ENCODE data around the gene KLHDC4. TPM values are rescaled to one million over a fixed set of nuclear protein-coding genes. Genes with fewer than 3 reads are reported as not detected.

KLHDC4 gene
- total RNA-seq, 1 donor from 2014 or later: 29.8 TPM

DNA sequence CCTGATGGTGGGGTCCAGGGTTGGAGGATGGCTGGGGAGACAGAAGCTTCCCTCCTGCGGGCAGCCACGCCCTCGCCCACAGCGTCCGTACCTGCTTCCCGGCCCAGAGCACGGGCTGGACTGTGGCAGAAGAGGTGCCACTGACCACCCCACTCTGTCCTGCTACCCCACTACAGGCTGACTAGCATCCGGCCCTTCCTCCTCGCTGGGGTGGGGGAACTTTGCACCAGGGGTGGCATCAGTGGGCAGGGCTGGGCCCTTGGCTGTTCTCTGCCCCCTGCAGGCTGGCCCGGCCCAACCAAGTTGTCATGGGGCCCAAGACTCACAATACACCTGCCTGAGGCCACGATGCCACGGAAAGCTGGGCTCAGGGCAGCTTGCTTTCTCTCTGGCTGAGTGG lies 73.0 kb downstream of the KLHDC4 start:
- Mint-ChIP-seq H3K9me3 (ENCODE audit: unreplicated experiment) (no peaks in the 10 kb centered on the region), H3K4me1 (ENCODE audit: low read depth, unreplicated experiment) (no peaks in the 10 kb centered on the region), H3K27ac (ENCODE audit: unreplicated experiment) (no peak overlapping the region), H3K36me3 (ENCODE audit: low read depth, unreplicated experiment) (peaks cover 17% of the 10 kb centered on the region), H3K27me3 (ENCODE audit: low read depth, unreplicated experiment) (no peaks in the 10 kb centered on the region), H3K4me3 (ENCODE audit: unreplicated experiment) (no peak overlapping the region)
- Histone ChIP-seq H3K4me2 (ENCODE audit: low read length) (no peak overlapping the region), H3K9me3 (ENCODE audit: insufficient read depth, low read depth, low read length) (no peaks in the 10 kb centered on the region), H3K9ac (ENCODE audit: low read length) (no peak overlapping the region), H3K4me3 (ENCODE audit: insufficient read depth, low read depth, low read length) (no peak overlapping the region), H4K20me1 (ENCODE audit: insufficient read depth, low read length) (peaks cover 4% of the 10 kb centered on the region), H3K27ac (ENCODE audit: low read depth, low read length) (no peak overlapping the region), H3K27me3 (ENCODE audit: insufficient read depth, low read length) (no peaks in the 10 kb centered on the region), H2AFZ (ENCODE audit: low read depth, low read length) (no peak overlapping the region), H3K36me3 (ENCODE audit: insufficient read depth, low read length) (no peaks in the 10 kb centered on the region), H3K79me2 (ENCODE audit: insufficient read depth, low read length) (no peaks in the 10 kb centered on the region), H3K4me1 (ENCODE audit: insufficient read depth, low read length) (no peaks in the 10 kb centered on the region)
- no peak for FAIRE-seq
- DNase-seq (ENCODE audit: low read depth): no peak
- TF ChIP-seq, protein P1, sequence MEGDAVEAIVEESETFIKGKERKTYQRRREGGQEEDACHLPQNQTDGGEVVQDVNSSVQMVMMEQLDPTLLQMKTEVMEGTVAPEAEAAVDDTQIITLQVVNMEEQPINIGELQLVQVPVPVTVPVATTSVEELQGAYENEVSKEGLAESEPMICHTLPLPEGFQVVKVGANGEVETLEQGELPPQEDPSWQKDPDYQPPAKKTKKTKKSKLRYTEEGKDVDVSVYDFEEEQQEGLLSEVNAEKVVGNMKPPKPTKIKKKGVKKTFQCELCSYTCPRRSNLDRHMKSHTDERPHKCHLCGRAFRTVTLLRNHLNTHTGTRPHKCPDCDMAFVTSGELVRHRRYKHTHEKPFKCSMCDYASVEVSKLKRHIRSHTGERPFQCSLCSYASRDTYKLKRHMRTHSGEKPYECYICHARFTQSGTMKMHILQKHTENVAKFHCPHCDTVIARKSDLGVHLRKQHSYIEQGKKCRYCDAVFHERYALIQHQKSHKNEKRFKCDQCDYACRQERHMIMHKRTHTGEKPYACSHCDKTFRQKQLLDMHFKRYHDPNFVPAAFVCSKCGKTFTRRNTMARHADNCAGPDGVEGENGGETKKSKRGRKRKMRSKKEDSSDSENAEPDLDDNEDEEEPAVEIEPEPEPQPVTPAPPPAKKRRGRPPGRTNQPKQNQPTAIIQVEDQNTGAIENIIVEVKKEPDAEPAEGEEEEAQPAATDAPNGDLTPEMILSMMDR (IDR thresholded peaks at IDR 0.05; ENCODE audit: insufficient read depth, low read depth, low read length): no peak
- no peak for TF ChIP-seq EZH2 (IDR thresholded peaks at IDR 0.05; ENCODE audit: insufficient read depth, low read length)

DNA sequence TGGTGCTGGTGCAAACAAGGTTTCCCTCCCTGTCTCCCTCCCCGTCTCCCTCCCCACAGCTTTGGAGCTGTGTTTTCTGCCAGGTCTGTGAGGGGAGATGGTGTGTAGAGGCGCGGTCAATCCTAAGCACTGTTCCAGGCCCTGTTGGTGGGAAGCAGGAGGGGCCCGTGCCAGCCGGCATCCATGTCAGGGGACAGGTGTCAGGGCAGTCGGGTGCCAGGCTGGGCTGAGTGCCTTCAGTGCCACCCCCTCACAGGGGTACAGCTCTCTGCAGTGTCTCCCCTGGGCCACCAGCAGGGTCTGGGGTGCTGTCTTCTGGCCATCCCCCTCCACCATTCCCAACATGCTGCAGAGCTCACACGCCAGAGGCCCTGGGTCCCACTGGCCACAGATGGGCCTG lies 73.6 kb downstream of the KLHDC4 start:
- no peaks in the 10 kb centered on the region for H3K27me3 Mint-ChIP-seq (ENCODE audit: low read depth, unreplicated experiment)
- Histone ChIP-seq H3K9me3 (ENCODE audit: insufficient read depth, low read depth, low read length) (no peaks in the 10 kb centered on the region), H3K79me2 (ENCODE audit: insufficient read depth, low read length) (no peaks in the 10 kb centered on the region), H3K4me2 (ENCODE audit: low read length) (no peak overlapping the region), H3K27ac (ENCODE audit: low read depth, low read length) (no peak overlapping the region), H4K20me1 (ENCODE audit: insufficient read depth, low read length) (peaks cover 4% of the 10 kb centered on the region), H3K9ac (ENCODE audit: low read length) (no peak overlapping the region), H3K36me3 (ENCODE audit: insufficient read depth, low read length) (no peaks in the 10 kb centered on the region), H3K27me3 (ENCODE audit: insufficient read depth, low read length) (no peaks in the 10 kb centered on the region), H3K4me3 (ENCODE audit: insufficient read depth, low read depth, low read length) (no peak overlapping the region), H2AFZ (ENCODE audit: low read depth, low read length) (no peak overlapping the region), H3K4me1 (ENCODE audit: insufficient read depth, low read length) (no peaks in the 10 kb centered on the region)
- H3K4me3 Mint-ChIP-seq (ENCODE audit: unreplicated experiment): no peak overlapping the region
- TF ChIP-seq, protein P1 (IDR thresholded peaks at IDR 0.05; ENCODE audit: insufficient read depth, low read depth, low read length): no peak
- no peak for TF ChIP-seq EZH2 (IDR thresholded peaks at IDR 0.05; ENCODE audit: insufficient read depth, low read length)
- no peak overlapping the region for H3K27ac Mint-ChIP-seq (ENCODE audit: unreplicated experiment)
- H3K36me3 Mint-ChIP-seq (ENCODE audit: low read depth, unreplicated experiment): peaks cover 15% of the 10 kb centered on the region
- no peaks in the 10 kb centered on the region for H3K9me3 Mint-ChIP-seq (ENCODE audit: unreplicated experiment)
- no peaks in the 10 kb centered on the region for H3K4me1 Mint-ChIP-seq (ENCODE audit: low read depth, unreplicated experiment)
- no peak for DNase-seq (ENCODE audit: low read depth)
- no peak for FAIRE-seq

DNA sequence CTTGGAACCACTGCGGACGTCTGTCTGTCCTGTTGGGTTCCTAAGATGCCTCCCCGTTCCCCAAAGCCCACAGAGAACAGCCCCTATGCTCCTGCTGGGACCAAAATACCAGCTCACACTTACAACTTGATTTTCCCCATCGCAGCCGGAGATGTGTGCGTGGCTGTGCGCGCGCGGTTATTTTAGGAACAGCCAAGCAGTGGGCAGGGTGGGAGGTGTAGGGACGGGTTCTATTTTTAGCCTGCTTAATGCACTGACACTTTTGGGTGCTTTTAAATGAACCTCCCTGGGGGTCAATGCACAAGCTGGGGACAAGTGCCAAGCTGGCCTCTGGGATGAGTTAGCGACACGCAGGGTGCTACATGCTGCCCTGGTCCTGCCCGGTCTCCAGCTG lies 74.1 kb downstream of the KLHDC4 start:
- Histone ChIP-seq H3K27me3 (ENCODE audit: insufficient read depth, low read length) (no peaks in the 10 kb centered on the region), H3K36me3 (ENCODE audit: insufficient read depth, low read length) (no peaks in the 10 kb centered on the region)

More for the DNA sequence above, 74.1 kb downstream of the KLHDC4 start:
- H3K27me3 Mint-ChIP-seq (ENCODE audit: low read depth, unreplicated experiment): no peaks in the 10 kb centered on the region
- Histone ChIP-seq H3K27ac (ENCODE audit: low read depth, low read length) (no peak overlapping the region), H3K4me3 (ENCODE audit: insufficient read depth, low read depth, low read length) (no peak overlapping the region), H3K4me1 (ENCODE audit: insufficient read depth, low read length) (no peaks in the 10 kb centered on the region), H2AFZ (ENCODE audit: low read depth, low read length) (no peak overlapping the region), H4K20me1 (ENCODE audit: insufficient read depth, low read length) (peaks cover 4% of the 10 kb centered on the region), H3K4me2 (ENCODE audit: low read length) (no peak overlapping the region), H3K9ac (ENCODE audit: low read length) (no peak overlapping the region), H3K79me2 (ENCODE audit: insufficient read depth, low read length) (no peaks in the 10 kb centered on the region), H3K9me3 (ENCODE audit: insufficient read depth, low read depth, low read length) (no peaks in the 10 kb centered on the region)
- FAIRE-seq (no peak), DNase-seq (ENCODE audit: low read depth) (no peak)
- H3K27ac Mint-ChIP-seq (ENCODE audit: unreplicated experiment): no peak overlapping the region
- no peaks in the 10 kb centered on the region for H3K9me3 Mint-ChIP-seq (ENCODE audit: unreplicated experiment)
- no peaks in the 10 kb centered on the region for H3K4me1 Mint-ChIP-seq (ENCODE audit: low read depth, unreplicated experiment)
- TF ChIP-seq, protein P1 (IDR thresholded peaks at IDR 0.05; ENCODE audit: insufficient read depth, low read depth, low read length): no peak
- TF ChIP-seq EZH2 (IDR thresholded peaks at IDR 0.05; ENCODE audit: insufficient read depth, low read length): no peak
- peaks cover 13% of the 10 kb centered on the region for H3K36me3 Mint-ChIP-seq (ENCODE audit: low read depth, unreplicated experiment)
- no peak overlapping the region for H3K4me3 Mint-ChIP-seq (ENCODE audit: unreplicated experiment)

Measured in astrocyte (in vitro differentiated cells and primary cell).